Fibroblast of the aortic adventitia (primary cell): ENCODE measurements around the gene NLGN2. TPM values are rescaled to one million over a fixed set of nuclear protein-coding genes. Genes with fewer than 3 reads are reported as not detected.

Experiments used
- DNase-seq: peaks from one replicate; pipeline ENCODE4 v3.0.0-alpha.2; 2010; ENCODE audit warnings: low read depth
- H3K4me3 ChIP-seq: 2 replicates; pipeline ENCODE4 v1.5.1; 2011; ENCODE audit warnings: low read depth, mild to moderate bottlenecking, control low read depth, low read length, moderate library complexity
- CTCF ChIP-seq: IDR thresholded peaks from 2 replicates; pipeline ENCODE4 v1.5.1; 2011; ENCODE audit warnings: mild to moderate bottlenecking, low read length, control low read depth, inconsistent platforms; ENCODE audit not compliant: insufficient read depth
- total RNA-seq: library from RNA; depleted of rRNA; stranded (reverse); fragments of >200 nt; gene quantifications from 2 replicates; pipeline ENCODE4 v1.2.3, GENCODE V29; 2012; ENCODE audit warnings: low replicate concordance

The NLGN2 gene
- total RNA-seq, 1 donor: 7.0 TPM

DNA sequence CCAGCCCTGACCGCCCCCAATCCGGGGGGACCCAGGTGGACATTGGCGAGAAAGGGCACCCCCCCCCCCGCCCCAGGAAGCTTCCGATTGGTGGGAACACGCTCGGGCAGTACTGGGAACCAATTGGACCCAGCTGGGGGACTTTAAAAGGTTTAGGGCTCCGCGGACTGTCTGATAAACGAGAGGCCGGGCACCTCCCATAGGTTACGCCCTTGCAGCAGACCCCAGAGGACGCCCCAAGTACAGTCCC is 4.0 kb upstream of the NLGN2 start:
- no peak for TF ChIP-seq CTCF
- no peak for DNase-seq
- peak overlapping the region; percentile 83 for H3K4me3 ChIP-seq

- peak within 1 kb of the TSS; percentile 83 for H3K4me3 ChIP-seq
- TF ChIP-seq CTCF: peak; percentile 11
- peak; percentile 99 for DNase-seq
Observed at GRCh38 chr17:7403977-7404736, 3.5 kb upstream of the NLGN2 start, which contains the start of gene TMEM256. TMEM256 (minus strand) TSS chr17:7404097; CDS start chr17:7404084, 13 bp downstream.

- no peak for TF ChIP-seq CTCF
- peak overlapping the region; percentile 80 for H3K4me3 ChIP-seq
- peak; percentile 11 for DNase-seq
Observed at GRCh38 chr17:7404737-7405349, 2.8 kb upstream of the NLGN2 start.

- H3K4me3 ChIP-seq: peak overlapping the region; percentile 80
- TF ChIP-seq CTCF: peak; percentile 0
- peak; percentile 9 for DNase-seq
Observed at GRCh38 chr17:7405350-7406234, 2.1 kb upstream of the NLGN2 start.

DNA sequence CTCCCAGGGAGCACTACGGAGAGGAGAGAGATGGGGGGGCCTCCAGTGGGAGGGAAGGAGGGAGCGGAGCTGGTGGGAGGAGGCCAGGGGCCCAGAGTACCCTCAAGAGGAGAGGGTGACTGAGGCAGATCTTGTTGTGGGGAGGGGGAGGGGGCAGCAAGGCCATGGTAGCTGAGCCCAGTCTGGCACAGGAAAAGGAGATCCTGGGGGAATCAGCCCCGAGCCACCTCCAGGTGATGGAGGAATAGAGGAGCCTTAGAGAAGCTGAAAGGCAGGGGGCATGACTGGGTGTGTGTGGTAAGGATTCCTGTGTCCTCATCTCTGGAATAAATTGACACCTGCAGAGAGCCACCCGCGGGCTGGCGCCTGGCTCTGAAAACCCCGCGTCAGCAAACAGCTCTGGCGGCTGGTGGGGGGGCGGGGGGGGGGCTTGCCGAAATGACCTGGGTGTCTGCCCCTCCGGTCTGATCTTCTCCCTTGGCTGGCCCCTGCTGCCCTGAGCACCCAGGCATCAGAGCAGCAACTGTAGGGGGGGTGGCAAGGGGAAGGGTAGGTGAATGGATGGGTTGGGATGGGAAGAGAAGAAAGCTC is 1.3 kb upstream of the NLGN2 start:
- no peak for DNase-seq
- no peak for TF ChIP-seq CTCF

GRCh38 chr17:7407082-7407481 is 563 bp upstream of the NLGN2 start:
- TF ChIP-seq CTCF: no peak
- no peak overlapping the region for H3K4me3 ChIP-seq
- no peak for DNase-seq

More for the DNA sequence above, 1.3 kb upstream of the NLGN2 start:
- H3K4me3 ChIP-seq: peak overlapping the region; percentile 80
